Upper lobe of left lung (tissue), 6 donors: ENCODE data around the gene PHF1. TPM values are rescaled to one million over a fixed set of nuclear protein-coding genes. Genes with fewer than 3 reads are reported as not detected.

Source experiments
- ATAC-seq, 2 donors: fragments of 200-7000 bp; cut with Tn5 transposase; one replicate each; pipeline ENCODE4 v1.9.1; 2022; ENCODE audit warnings: mild to moderate bottlenecking in 2 of 2, moderate library complexity in 2 of 2; ENCODE audit not compliant: low FRiP score in 2 of 2
- DNase-seq, 2 donors: peaks; one replicate each; pipeline ENCODE4 v3.0.0-alpha.2; 2019 to 2020
- H3K27ac ChIP-seq, 4 donors: fragments of 200-600 bp; sonication (generic); one replicate each; pipeline ENCODE4 v1.5.1; 2016 to 2019
- H3K27me3 ChIP-seq, 4 donors: fragments of 200-600 bp; sonication (generic); one replicate each; pipeline ENCODE4 v1.5.1; 2017 to 2019
- H3K36me3 ChIP-seq, 4 donors: fragments of 200-600 bp; sonication (generic); one replicate each; pipeline ENCODE4 v1.5.1; 2016 to 2019
- H3K4me1 ChIP-seq, 4 donors: fragments of 200-600 bp; sonication (generic); one replicate each; pipeline ENCODE4 v1.5.1; 2018 to 2019
- H3K4me3 ChIP-seq, 4 donors: fragments of 200-600 bp; sonication (generic); one replicate each; pipeline ENCODE4 v1.5.1; 2017 to 2019; ENCODE audit warnings: mild to moderate bottlenecking in 2 of 4, moderate library complexity in 1 of 4
- H3K9me3 ChIP-seq, 4 donors: fragments of 200-600 bp; sonication (generic); one replicate each; pipeline ENCODE4 v1.5.1; 2018 to 2019
- EP300 ChIP-seq, 4 donors: sonication (generic); formaldehyde crosslinking; IDR thresholded peaks; one replicate each; pipeline ENCODE4 v1.5.1; 2017; ENCODE audit warnings: antibody characterized with exemption in 4 of 4, control low read depth in 2 of 4
- POLR2A ChIP-seq, 4 donors: fragments of 450-650 bp; IDR thresholded peaks; one replicate each; pipeline ENCODE4 v1.5.1; 2016 to 2017; ENCODE audit warnings: antibody characterized with exemption in 4 of 4, mild to moderate bottlenecking in 2 of 4
- POLR2AphosphoS5 ChIP-seq, 2 donors: sonication (generic); formaldehyde crosslinking; IDR thresholded peaks; one replicate each; pipeline ENCODE4 v1.5.1; 2017; ENCODE audit warnings: antibody characterized with exemption in 2 of 2
- WGBS, 2 donors: methylation state at CpG; one replicate each; pipeline ENCODE4 v1.1.5; 2017 to 2018; 5-methylcytosine and 5-hydroxymethylcytosine counted together
- total RNA-seq, 6 donors: library from RNA; depleted of rRNA in 4 of 6; stranded (reverse); fragments of >200 nt in 4 of 6; gene quantifications; one replicate each; pipeline versions ENCODE4 v1.1.0 to v1.2.1, GENCODE V29; 2016 to 2021
- TF ChIP-seq, protein P1 (sequence below), 6 experiments: fragments of 450-650 bp in 4 of 6; fragments of 200-600 bp in 2 of 6; sonication (generic) in 2 of 6; IDR thresholded peaks; one replicate each; pipeline ENCODE4 v1.5.1; 2016 to 2019; ENCODE audit warnings: antibody characterized with exemption in 6 of 6
- donor health status: DM: no; HTN: no; CAD: no; lungs with moderate emphysema.
- donor health status: DM: no; HTN: yes; CAD: no; lungs with severe emphysema.

Gene PHF1
- total RNA-seq, 6 donors from 2014 or later, result 61.7 to 150 (median 65.5) TPM

DNA sequence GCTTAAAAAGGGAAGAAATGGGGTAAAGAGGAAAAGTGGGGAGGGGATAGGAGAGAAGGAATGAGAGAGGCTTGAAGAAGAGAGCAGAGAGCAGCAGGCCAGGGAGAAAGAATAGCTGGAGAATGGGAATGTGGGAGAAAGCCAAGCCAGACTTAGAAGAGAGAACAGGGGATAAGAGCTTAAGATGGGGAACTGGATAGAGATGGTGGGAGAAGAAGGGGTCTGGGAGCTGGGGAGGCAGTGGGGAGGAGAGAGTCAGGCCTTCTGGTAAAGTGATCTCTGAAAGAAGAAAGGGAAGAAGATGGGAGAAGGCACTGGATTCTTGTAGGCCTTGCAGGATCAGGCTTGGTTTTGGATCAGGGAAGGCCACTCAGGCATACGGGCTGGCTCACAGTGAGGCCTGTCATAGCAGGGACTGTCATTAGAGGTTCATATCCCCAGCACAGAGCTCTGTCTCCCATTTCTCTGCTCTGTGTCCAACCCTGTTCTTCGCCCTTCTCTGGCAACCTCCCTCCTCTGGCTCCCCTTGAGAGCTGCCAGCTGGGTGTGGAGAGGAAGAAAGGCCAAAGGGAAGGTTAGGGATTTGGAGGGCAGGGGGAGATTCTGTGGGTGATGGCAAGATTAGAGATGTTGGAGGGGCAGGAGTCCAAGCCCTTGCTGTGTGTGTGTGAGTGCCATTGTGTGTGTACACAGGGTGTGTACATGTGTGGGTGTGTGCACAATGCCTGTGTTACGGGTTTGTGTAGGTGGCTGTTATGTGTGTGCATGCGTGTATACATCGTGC, 18.3 kb downstream of the PHF1 start:
- DNase-seq (no peak), ATAC-seq (no peak)
- H3K27ac ChIP-seq, result peak overlapping the region; percentile 23 to 95 (median 71)
- no peaks in the 10 kb centered on the region for H3K27me3 ChIP-seq
- H3K4me3 ChIP-seq, result peak overlapping the region in 1 of 4 donors; percentile 69
- 48 to 69% methylated on average over 5 of the region's 5 CpGs for WGBS, 2 donors
- no peaks in the 10 kb centered on the region for H3K36me3 ChIP-seq
- no peaks in the 10 kb centered on the region for H3K9me3 ChIP-seq
- TF ChIP-seq POLR2AphosphoS5 (IDR thresholded peaks at IDR 0.05), result no peak
- TF ChIP-seq POLR2A (IDR thresholded peaks at IDR 0.05), result no peak
- TF ChIP-seq EP300 (IDR thresholded peaks at IDR 0.05), result no peak
- TF ChIP-seq, protein P1, sequence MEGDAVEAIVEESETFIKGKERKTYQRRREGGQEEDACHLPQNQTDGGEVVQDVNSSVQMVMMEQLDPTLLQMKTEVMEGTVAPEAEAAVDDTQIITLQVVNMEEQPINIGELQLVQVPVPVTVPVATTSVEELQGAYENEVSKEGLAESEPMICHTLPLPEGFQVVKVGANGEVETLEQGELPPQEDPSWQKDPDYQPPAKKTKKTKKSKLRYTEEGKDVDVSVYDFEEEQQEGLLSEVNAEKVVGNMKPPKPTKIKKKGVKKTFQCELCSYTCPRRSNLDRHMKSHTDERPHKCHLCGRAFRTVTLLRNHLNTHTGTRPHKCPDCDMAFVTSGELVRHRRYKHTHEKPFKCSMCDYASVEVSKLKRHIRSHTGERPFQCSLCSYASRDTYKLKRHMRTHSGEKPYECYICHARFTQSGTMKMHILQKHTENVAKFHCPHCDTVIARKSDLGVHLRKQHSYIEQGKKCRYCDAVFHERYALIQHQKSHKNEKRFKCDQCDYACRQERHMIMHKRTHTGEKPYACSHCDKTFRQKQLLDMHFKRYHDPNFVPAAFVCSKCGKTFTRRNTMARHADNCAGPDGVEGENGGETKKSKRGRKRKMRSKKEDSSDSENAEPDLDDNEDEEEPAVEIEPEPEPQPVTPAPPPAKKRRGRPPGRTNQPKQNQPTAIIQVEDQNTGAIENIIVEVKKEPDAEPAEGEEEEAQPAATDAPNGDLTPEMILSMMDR (IDR thresholded peaks at IDR 0.05), result peak in 1 of 6 experiments; percentile 0
- peaks cover 44 to 69% (median 62%) of the 10 kb centered on the region in 4 donors for H3K4me1 ChIP-seq

DNA sequence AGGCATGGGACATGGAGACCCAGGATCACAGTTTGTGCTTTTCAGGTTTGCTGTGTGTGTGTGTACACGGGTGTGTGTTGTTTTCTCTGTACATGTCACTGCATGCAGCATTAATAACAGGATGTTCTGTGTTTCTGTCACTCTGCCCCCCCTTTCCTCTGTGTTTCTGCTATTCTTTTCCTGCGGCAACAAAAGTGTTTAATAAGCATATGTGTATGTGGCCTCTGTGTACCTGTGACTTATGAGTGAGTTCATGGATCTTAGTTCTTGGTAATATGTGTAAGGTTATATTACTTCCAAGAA, 18.9 kb downstream of the PHF1 start:
- no peak for TF ChIP-seq POLR2AphosphoS5 (IDR thresholded peaks at IDR 0.05)
- peak in 1 of 4 donors; percentile 9 for TF ChIP-seq POLR2A (IDR thresholded peaks at IDR 0.05)
- Histone ChIP-seq H3K27ac (peak overlapping the region in 2 of 4 donors; percentile 73 to 95), H3K9me3 (no peaks in the 10 kb centered on the region), H3K4me1 (peaks cover 40 to 64% (median 58%) of the 10 kb centered on the region in 4 donors), H3K4me3 (no peak overlapping the region), H3K27me3 (no peaks in the 10 kb centered on the region), H3K36me3 (no peaks in the 10 kb centered on the region)
- WGBS, 2 donors, result 21 to 32% methylated on average over 2 of the region's 2 CpGs
- DNase-seq, result no peak
- no peak for ATAC-seq

DNA sequence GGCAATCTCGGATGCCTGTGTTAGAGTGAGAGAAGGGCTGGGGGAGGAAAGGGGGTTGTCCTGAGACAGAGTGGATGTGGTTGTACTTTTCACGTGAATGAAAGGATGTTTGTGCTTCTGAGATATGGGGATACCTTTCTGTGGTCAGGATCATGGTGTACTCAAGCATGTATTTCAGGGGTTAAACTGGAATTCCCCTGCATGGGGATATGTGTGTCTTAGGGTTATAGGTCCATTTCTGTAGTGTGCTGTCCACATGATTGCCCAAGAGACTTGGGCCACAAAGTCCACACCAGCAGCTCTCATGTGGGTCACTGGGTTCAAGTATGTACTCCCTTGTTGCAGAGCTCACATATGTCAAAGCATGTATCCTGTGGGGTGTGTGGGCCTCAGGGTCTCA, 19.5 kb downstream of the PHF1 start:
- H3K27ac ChIP-seq, result peak overlapping the region in 2 of 4 donors; percentile 31 to 35
- H3K36me3 ChIP-seq, result peaks cover 0 to 3% (median under 1%) of the 10 kb centered on the region in 4 donors
- 22 to 48% methylated on average over 2 of the region's 2 CpGs for WGBS, 2 donors
- H3K4me3 ChIP-seq, result peak overlapping the region in 1 of 4 donors; percentile 27
- no peaks in the 10 kb centered on the region for H3K9me3 ChIP-seq
- TF ChIP-seq EP300 (IDR thresholded peaks at IDR 0.05) (no peak), POLR2AphosphoS5 (IDR thresholded peaks at IDR 0.05) (no peak), POLR2A (IDR thresholded peaks at IDR 0.05) (no peak)
- TF ChIP-seq, protein P1 (IDR thresholded peaks at IDR 0.05), result no peak
- no peak for ATAC-seq
- H3K27me3 ChIP-seq, result no peaks in the 10 kb centered on the region
- H3K4me1 ChIP-seq, result peaks cover 35 to 58% (median 54%) of the 10 kb centered on the region in 4 donors
- no peak for DNase-seq

DNA sequence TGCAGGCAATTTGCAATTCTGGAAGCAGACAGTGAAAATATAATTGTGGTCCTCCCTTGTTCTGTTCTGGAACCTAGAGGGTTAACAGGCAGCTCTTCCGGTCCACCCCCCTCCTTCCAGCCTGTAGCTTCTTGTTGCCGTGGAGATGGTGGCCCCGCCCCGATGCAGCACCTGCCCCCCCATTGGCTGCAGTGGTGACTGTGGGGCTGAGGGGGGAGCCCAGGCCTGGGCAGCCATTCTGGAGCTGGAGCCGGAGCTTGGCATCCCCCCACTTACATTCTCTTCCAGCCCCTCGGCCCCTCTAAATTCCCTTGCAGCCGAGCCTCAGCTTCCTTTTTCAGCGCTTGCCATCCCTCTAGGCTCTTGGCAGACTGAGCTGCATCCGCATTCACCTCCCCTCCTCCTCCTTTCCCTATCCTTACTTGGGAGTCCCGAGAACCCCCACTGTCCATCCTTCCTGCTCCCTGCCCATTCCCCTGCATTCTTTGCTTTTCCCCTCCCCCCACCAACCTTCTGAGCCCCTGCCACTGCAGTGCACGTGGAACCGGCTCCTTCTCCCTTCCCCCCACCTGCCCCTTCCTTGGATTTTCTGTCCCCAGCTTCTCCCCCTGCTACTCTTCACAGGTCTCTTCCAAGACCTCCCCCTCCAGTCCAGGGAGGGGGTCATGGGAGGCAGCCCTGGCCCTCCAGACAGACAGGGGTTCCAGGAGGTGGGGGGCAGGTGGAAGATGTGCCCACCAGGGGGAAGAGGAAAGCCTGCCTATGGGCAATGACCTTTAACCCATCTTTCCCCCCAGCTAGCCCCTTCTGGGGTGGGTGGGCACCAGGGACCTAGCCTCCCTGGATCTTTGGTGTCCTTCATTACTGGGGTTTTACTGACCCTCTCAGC, 20.4 kb downstream of the PHF1 start:
- no peaks in the 10 kb centered on the region for H3K9me3 ChIP-seq
- H3K4me1 ChIP-seq, result peaks cover 34 to 57% (median 52%) of the 10 kb centered on the region in 4 donors
- H3K36me3 ChIP-seq, result peaks cover 0 to 11% (median 5%) of the 10 kb centered on the region in 4 donors
- peak in 1 of 2 donors; percentile 34 for ATAC-seq
- peak; percentile 45 to 90 for DNase-seq
- peak overlapping the region in 1 of 4 donors; percentile 25 for H3K27ac ChIP-seq
- WGBS, 2 donors, result 5 to 14% methylated on average over 11 to 12 of the region's 12 CpGs
- TF ChIP-seq EP300 (IDR thresholded peaks at IDR 0.05) (no peak), POLR2A (IDR thresholded peaks at IDR 0.05) (no peak), POLR2AphosphoS5 (IDR thresholded peaks at IDR 0.05) (no peak)
- TF ChIP-seq, protein P1 (IDR thresholded peaks at IDR 0.05), result no peak
- peak overlapping the region in 2 of 4 donors; percentile 22 to 27 for H3K4me3 ChIP-seq
- H3K27me3 ChIP-seq, result no peaks in the 10 kb centered on the region
